ENCODE results near the gene ARHGEF16. TPM values are rescaled to one million over a fixed set of nuclear protein-coding genes. Genes with fewer than 3 reads are reported as not detected.

ARHGEF16 gene
- total RNA-seq, 2 donors from 2014 or later = 47.7 to 64.7 TPM

DNA sequence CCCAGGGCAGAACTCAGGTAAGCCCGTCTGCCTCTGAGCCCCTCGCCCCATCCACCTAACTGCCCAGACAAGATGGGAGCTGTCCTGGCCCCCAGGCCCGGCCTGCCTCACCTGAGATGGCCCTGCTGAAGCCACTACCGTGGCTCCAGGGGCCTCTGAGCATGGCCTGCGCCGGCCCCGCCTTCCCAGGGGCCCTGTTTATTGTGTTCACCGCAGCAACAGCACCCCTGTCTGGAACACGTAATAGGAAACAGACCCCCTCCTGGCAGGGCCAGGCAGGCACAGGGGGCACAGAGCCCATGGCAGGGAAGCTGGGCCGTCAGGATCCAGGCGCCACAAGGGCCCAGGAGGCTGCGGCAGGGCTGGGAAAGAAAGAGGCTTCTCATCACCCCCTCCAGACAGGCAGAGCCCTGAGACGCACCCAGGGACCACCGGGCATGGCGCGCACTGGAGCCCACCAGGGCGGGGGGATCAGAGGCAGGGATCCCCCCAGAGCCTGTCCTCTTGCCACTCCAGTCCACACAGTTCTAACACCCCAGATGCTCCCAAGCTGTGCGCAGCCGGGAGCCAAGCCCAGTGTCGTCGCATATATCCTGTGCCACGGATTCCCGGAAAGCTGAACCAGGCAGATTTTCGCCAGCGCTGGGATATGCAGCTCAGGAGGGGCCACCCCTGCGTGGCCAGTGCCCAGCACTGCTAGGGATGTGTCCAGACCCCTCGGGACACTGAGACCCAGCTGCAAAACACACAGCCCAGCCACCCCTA is 62.6 kb downstream of the ARHGEF16 start:
- H3K4me3 Mint-ChIP-seq = no peak overlapping the region
- TF ChIP-seq, protein P1, sequence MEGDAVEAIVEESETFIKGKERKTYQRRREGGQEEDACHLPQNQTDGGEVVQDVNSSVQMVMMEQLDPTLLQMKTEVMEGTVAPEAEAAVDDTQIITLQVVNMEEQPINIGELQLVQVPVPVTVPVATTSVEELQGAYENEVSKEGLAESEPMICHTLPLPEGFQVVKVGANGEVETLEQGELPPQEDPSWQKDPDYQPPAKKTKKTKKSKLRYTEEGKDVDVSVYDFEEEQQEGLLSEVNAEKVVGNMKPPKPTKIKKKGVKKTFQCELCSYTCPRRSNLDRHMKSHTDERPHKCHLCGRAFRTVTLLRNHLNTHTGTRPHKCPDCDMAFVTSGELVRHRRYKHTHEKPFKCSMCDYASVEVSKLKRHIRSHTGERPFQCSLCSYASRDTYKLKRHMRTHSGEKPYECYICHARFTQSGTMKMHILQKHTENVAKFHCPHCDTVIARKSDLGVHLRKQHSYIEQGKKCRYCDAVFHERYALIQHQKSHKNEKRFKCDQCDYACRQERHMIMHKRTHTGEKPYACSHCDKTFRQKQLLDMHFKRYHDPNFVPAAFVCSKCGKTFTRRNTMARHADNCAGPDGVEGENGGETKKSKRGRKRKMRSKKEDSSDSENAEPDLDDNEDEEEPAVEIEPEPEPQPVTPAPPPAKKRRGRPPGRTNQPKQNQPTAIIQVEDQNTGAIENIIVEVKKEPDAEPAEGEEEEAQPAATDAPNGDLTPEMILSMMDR (conservative IDR thresholded peaks at IDR 0.05) = no peak
- H3K9ac ChIP-seq (ENCODE audit: extremely low read depth, low read length, poor library complexity, severe bottlenecking) = no peak overlapping the region
- H3K36me3 Mint-ChIP-seq (ENCODE audit: low read depth) = peaks cover 27% of the 10 kb centered on the region
- no peak for DNase-seq
- H3K4me1 ChIP-seq (ENCODE audit: control insufficient read depth, insufficient read depth, low read length) = no peaks in the 10 kb centered on the region
- no peaks in the 10 kb centered on the region for H3K9me3 Mint-ChIP-seq
- no peak overlapping the region for H3K27ac ChIP-seq (ENCODE audit: low read depth, low read length)
- H3K4me1 Mint-ChIP-seq = no peaks in the 10 kb centered on the region
- H3K36me3 ChIP-seq (ENCODE audit: control insufficient read depth, insufficient read depth, low read length) = peaks cover 5% of the 10 kb centered on the region
- no peaks in the 10 kb centered on the region for H3K9me3 ChIP-seq (ENCODE audit: control insufficient read depth, low read length)
- H3K4me3 ChIP-seq (ENCODE audit: low read length) = no peak overlapping the region
- no peak overlapping the region for H3K27ac Mint-ChIP-seq
- H3K27me3 ChIP-seq (ENCODE audit: control insufficient read depth, insufficient read depth, low read length, poor library complexity, severe bottlenecking) = no peaks in the 10 kb centered on the region
- WGBS, 2 experiments (ENCODE audit: insufficient coverage in 1 of 2, insufficient read length in 1 of 2) = 93 to 96% methylated on average over 13 to 27 of the region's 27 CpGs
- no peaks in the 10 kb centered on the region for H3K27me3 Mint-ChIP-seq (ENCODE audit: insufficient read depth)

DNA sequence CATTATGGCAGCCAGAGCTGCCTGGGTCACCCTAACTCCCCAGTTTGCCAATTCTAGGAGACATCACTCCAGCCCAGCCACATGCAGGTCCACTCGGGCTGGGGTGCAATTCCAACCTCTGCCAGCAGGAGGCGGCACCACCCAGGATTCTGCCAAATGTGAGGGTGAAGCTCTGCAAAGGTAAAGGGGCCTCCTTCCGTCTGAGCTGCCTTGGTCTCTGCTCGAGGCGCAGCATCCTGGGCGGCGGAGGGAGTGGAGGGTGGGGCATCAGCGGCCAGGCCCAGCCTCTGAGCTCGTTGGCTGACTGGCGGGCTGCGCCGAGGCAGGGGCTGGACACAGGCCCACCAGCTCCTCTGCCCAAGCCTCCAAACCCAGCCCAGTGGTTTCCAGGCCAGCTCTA is 63.8 kb downstream of the ARHGEF16 start:
- H3K27me3 ChIP-seq (ENCODE audit: control insufficient read depth, insufficient read depth, low read length, poor library complexity, severe bottlenecking) = no peaks in the 10 kb centered on the region
- Mint-ChIP-seq H3K36me3 (ENCODE audit: low read depth) (peaks cover 19% of the 10 kb centered on the region), H3K4me1 (no peaks in the 10 kb centered on the region), H3K27ac (no peak overlapping the region), H3K4me3 (no peak overlapping the region), H3K9me3 (no peaks in the 10 kb centered on the region), H3K27me3 (ENCODE audit: insufficient read depth) (no peaks in the 10 kb centered on the region)
- H3K9ac ChIP-seq (ENCODE audit: extremely low read depth, low read length, poor library complexity, severe bottlenecking) = no peak overlapping the region
- H3K27ac ChIP-seq (ENCODE audit: low read depth, low read length) = no peak overlapping the region
- peaks cover 5% of the 10 kb centered on the region for H3K36me3 ChIP-seq (ENCODE audit: control insufficient read depth, insufficient read depth, low read length)
- H3K4me3 ChIP-seq (ENCODE audit: low read length) = no peak overlapping the region
- no peaks in the 10 kb centered on the region for H3K4me1 ChIP-seq (ENCODE audit: control insufficient read depth, insufficient read depth, low read length)
- peak; percentile 83 for DNase-seq
- TF ChIP-seq, protein P1 (conservative IDR thresholded peaks at IDR 0.05) = peak; percentile 88
- WGBS, 2 experiments (ENCODE audit: insufficient coverage in 1 of 2, insufficient read length in 1 of 2) = 88 to 92% methylated on average over 9 to 12 of the region's 12 CpGs
- no peaks in the 10 kb centered on the region for H3K9me3 ChIP-seq (ENCODE audit: control insufficient read depth, low read length)

DNA sequence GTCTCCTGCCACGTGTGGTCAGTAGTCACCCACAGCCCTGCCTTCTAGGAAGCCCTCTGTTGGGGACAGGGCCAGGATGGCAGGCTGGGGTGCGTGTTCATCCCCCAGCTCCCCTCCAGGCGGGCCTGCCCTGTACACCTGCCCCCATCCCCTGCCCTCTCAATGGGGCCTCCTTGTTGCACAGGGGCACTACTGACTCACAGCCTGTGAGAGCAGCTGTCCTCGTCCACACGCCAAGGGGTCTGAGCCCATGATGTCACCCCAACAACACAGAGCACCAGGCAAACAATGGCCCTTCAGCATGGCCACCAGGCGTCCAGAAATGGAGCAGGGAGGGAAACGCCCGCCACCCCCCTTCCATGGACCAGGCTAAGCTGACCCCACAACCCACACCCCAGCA is 64.3 kb downstream of the ARHGEF16 start:
- WGBS, 2 experiments (ENCODE audit: insufficient coverage in 1 of 2, insufficient read length in 1 of 2) = 95% methylated on average over 8 of the region's 8 CpGs; no CpG with 5 or more reads in 1 of the 2 experiments
- peaks cover 16% of the 10 kb centered on the region for H3K36me3 Mint-ChIP-seq (ENCODE audit: low read depth)
- no peaks in the 10 kb centered on the region for H3K27me3 ChIP-seq (ENCODE audit: control insufficient read depth, insufficient read depth, low read length, poor library complexity, severe bottlenecking)

More for the DNA sequence above, 64.3 kb downstream of the ARHGEF16 start:
- Histone ChIP-seq H3K36me3 (ENCODE audit: control insufficient read depth, insufficient read depth, low read length) (peaks cover 5% of the 10 kb centered on the region), H3K27ac (ENCODE audit: low read depth, low read length) (no peak overlapping the region), H3K9ac (ENCODE audit: extremely low read depth, low read length, poor library complexity, severe bottlenecking) (no peak overlapping the region), H3K9me3 (ENCODE audit: control insufficient read depth, low read length) (no peaks in the 10 kb centered on the region), H3K4me1 (ENCODE audit: control insufficient read depth, insufficient read depth, low read length) (no peaks in the 10 kb centered on the region), H3K4me3 (ENCODE audit: low read length) (no peak overlapping the region)
- TF ChIP-seq, protein P1 (conservative IDR thresholded peaks at IDR 0.05) = no peak
- Mint-ChIP-seq H3K4me3 (no peak overlapping the region), H3K9me3 (no peaks in the 10 kb centered on the region), H3K27ac (no peak overlapping the region), H3K27me3 (ENCODE audit: insufficient read depth) (no peaks in the 10 kb centered on the region), H3K4me1 (no peaks in the 10 kb centered on the region)
- no peak for DNase-seq

All from endodermal cell (in vitro differentiated cells).